Endothelial cell of umbilical vein (primary cell): ENCODE results near the gene PAK6. TPM values are rescaled to one million over a fixed set of nuclear protein-coding genes. Genes with fewer than 3 reads are reported as not detected.

Source experiments
- BruUV-seq: library from RNA; stranded (reverse); fragments of 400-500 nt; replicated peaks from 2 replicates; lab custom pipeline; 2021; lab: Mats Ljungman, UMichigan
- CTCF ChIA-PET: fragments of 300-600, 350-600 bp; sonication (Branson Sonifier 250); formaldehyde crosslinking; loops from one replicate; lab custom pipeline; 2021; ENCODE audit warnings: antibody characterized with exemption, inconsistent platforms; lab: Charles Lee
- POLR2A ChIA-PET: fragments of 300-600, 350-600 bp; sonication (Branson Sonifier 250); formaldehyde crosslinking; loops from one replicate; lab custom pipeline; 2021; ENCODE audit warnings: antibody characterized with exemption, inconsistent platforms; lab: Charles Lee
- DNase-seq: peaks from one replicate; pipeline ENCODE4 v3.0.0-alpha.2; 2011; ENCODE audit warnings: low read depth, low spot score
- FAIRE-seq: peaks from 2 replicates; lab custom pipeline; 2011; peaks lifted over from hg19 to GRCh38; lab: Jason Lieb, UNC
- H2AFZ ChIP-seq: 2 replicates; pipeline ENCODE4 v1.6.0; 2012; ENCODE audit warnings: low read depth, low read length, control low read depth, inconsistent platforms
- H3K27ac ChIP-seq: 2 replicates; pipeline ENCODE4 v1.5.1; 2011; ENCODE audit warnings: low read depth, mild to moderate bottlenecking, control low read depth, low read length, moderate library complexity; ENCODE audit not compliant: insufficient read depth
- H3K27me3 ChIP-seq, 2 experiments: 2 replicates each; pipeline versions ENCODE4 v1.6.0 to v1.6.1; 2011; ENCODE audit warnings: low read length in 2 of 2, mixed read lengths in 1 of 2; ENCODE audit not compliant: control insufficient read depth in 2 of 2, insufficient read depth in 2 of 2
- H3K36me3 ChIP-seq, 2 experiments: 2 replicates in 1 of 2; 3 replicates in 1 of 2; pipeline ENCODE4 v1.5.1; 2011; ENCODE audit warnings: low read length in 2 of 2, mild to moderate bottlenecking in 1 of 2, moderate library complexity in 1 of 2; ENCODE audit not compliant: control insufficient read depth in 2 of 2, insufficient read depth in 2 of 2; ENCODE audit errors: extremely low read depth in 1 of 2
- H3K4me1 ChIP-seq: 3 replicates; pipeline ENCODE4 v1.5.1; 2011; ENCODE audit warnings: mild to moderate bottlenecking, low read length; ENCODE audit not compliant: control insufficient read depth, insufficient read depth; ENCODE audit errors: extremely low read depth
- H3K4me2 ChIP-seq: 2 replicates; pipeline ENCODE4 v1.6.1; 2011; ENCODE audit warnings: low read length, control low read depth, mixed read lengths; ENCODE audit not compliant: insufficient read depth
- H3K4me3 ChIP-seq, 3 experiments: fragments of 200-600 bp in 1 of 3; sonication (generic), shearing (Covaris generic) in 1 of 3; replicated peaks in 1 of 3; 2 replicates each; pipeline ENCODE4 v1.5.1; 2011 to 2016; ENCODE audit warnings: control low read depth in 3 of 3, low read length in 3 of 3, mild to moderate bottlenecking in 2 of 3, inconsistent platforms in 1 of 3, low read depth in 1 of 3, moderate library complexity in 1 of 3; ENCODE audit not compliant: insufficient read depth in 1 of 3
- H3K79me2 ChIP-seq: 2 replicates; pipeline ENCODE4 v1.6.0; 2012; ENCODE audit warnings: low read length, inconsistent platforms; ENCODE audit not compliant: control insufficient read depth, insufficient read depth
- H3K9ac ChIP-seq: replicated peaks from 2 replicates; pipeline ENCODE3; 2011; ENCODE audit warnings: low read length, control low read depth; ENCODE audit not compliant: insufficient read depth; ENCODE audit errors: extremely low read depth
- H3K9me1 ChIP-seq: replicated peaks from 3 replicates; pipeline ENCODE4 v1.6.0; 2011; ENCODE audit warnings: mild to moderate bottlenecking, low read length; ENCODE audit not compliant: control insufficient read depth, insufficient read depth; ENCODE audit errors: extremely low read depth
- H3K9me3 ChIP-seq: replicated peaks from 2 replicates; pipeline ENCODE4 v1.5.1; 2012; ENCODE audit warnings: low read length, inconsistent platforms; ENCODE audit not compliant: control insufficient read depth, insufficient read depth
- H4K20me1 ChIP-seq: replicated peaks from 2 replicates; pipeline ENCODE3; 2011; ENCODE audit warnings: mild to moderate bottlenecking, low read length; ENCODE audit not compliant: control insufficient read depth, insufficient read depth; ENCODE audit errors: extremely low read depth
- EZH2 ChIP-seq: IDR thresholded peaks from 2 replicates; pipeline ENCODE4 v1.6.1; 2012; ENCODE audit warnings: borderline replicate concordance, low read depth, mild to moderate bottlenecking, moderate library complexity, low read length, inconsistent platforms; ENCODE audit not compliant: severe bottlenecking
- FOS ChIP-seq: IDR thresholded peaks from 2 replicates; pipeline ENCODE4 v1.6.1; 2011; ENCODE audit warnings: mild to moderate bottlenecking, low read length, moderate library complexity, borderline replicate concordance; ENCODE audit not compliant: insufficient read depth
- GATA2 ChIP-seq: IDR thresholded peaks from 2 replicates; pipeline ENCODE4 v1.7.0; 2011; ENCODE audit warnings: low read depth, mild to moderate bottlenecking, moderate library complexity, mixed read lengths, low read length; ENCODE audit not compliant: insufficient read length, insufficient read depth
- JUN ChIP-seq: IDR thresholded peaks from 2 replicates; pipeline ENCODE4 v1.6.1; 2011; ENCODE audit warnings: borderline replicate concordance, low read depth; ENCODE audit not compliant: insufficient read length, insufficient read depth
- MYC ChIP-seq: IDR thresholded peaks from one replicate; pipeline ENCODE4 v1.6.1; 2011; ENCODE audit warnings: mild to moderate bottlenecking, low read depth, low read length
- POLR2A ChIP-seq: IDR thresholded peaks from 2 replicates; pipeline ENCODE4 v1.6.1; 2012; ENCODE audit warnings: low read depth, mild to moderate bottlenecking, control low read depth, low read length
- POLR2AphosphoS5 ChIP-seq: IDR thresholded peaks from 2 replicates; pipeline ENCODE4 v1.6.1; 2012; ENCODE audit warnings: low read depth, mild to moderate bottlenecking, control low read depth, low read length, moderate library complexity; ENCODE audit not compliant: insufficient read depth
- dilution Hi-C: fragments of 300-500 bp; cut with MboI; formaldehyde crosslinking; loops from one replicate; pipeline ENCODE4 v1.15.0; 2019; ENCODE audit warnings: low sequenced_read_pairs; ENCODE audit not compliant: extremely low pct_ligation_motif_present
- intact Hi-C: fragments of 100-400 bp; cut with micrococcal nuclease; formaldehyde crosslinking; loops from one replicate; pipeline ENCODE4 v1.10.0; 2022
- polyA plus RNA-seq, 4 experiments: library from polyadenylated mRNA; depleted of rRNA in 3 of 4; stranded (reverse) in 3 of 4; unstranded in 1 of 4; fragments of >200 nt; gene quantifications; 2 replicates each; pipeline versions ENCODE4 v1.2.1 to v1.2.3, GENCODE V29; 2011 to 2012; ENCODE audit warnings: missing spikeins in 1 of 4
- total RNA-seq: library from RNA; stranded (reverse); gene quantifications from 2 replicates; pipeline ENCODE4 v1.2.3, GENCODE V29; 2021
- TF ChIP-seq, protein P1 (sequence below), 2 donors: IDR thresholded peaks; 1 replicate in 1 of 2; 2 replicates in 1 of 2; pipeline ENCODE4 v1.5.1; 2011; ENCODE audit warnings: low read length in 2 of 2, mild to moderate bottlenecking in 2 of 2, moderate library complexity in 2 of 2, control low read depth in 1 of 2, inconsistent platforms in 1 of 2, low read depth in 1 of 2; ENCODE audit not compliant: insufficient read depth in 1 of 2; ENCODE audit errors: extremely low read depth in 1 of 2
- TF ChIP-seq, protein P2 (sequence below): IDR thresholded peaks from 2 replicates; pipeline ENCODE4 v1.6.1; 2011; ENCODE audit not compliant: insufficient read depth, insufficient read length

Gene PAK6
- total and polyA plus RNA-seq, 2 donors (not counting 3 experiments of a cell fraction or from before 2014, with no cell fraction given): not detected

DNA sequence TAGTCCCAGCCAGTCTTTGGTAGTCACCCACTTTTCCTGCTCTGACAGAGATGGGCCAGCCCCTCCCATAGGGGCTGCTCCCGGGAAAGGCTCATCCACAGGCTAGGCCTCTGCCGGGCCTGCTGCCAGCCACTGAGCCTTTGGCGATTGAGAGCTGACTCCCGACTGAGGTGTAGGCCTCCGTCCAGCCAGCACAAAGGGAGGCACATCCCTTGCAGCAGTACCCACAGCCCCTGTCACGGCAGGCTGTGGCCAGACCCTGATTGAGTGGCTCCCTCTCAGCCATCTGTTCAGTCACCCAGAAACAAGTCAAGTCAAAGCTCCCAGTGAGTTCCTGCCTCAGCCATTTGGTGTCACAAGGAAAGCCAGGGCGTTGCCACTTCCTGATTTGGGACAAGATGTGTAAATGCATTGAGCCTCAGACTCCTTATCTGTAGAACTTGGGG lies 6.2 kb upstream of the PAK6 start:
- no peak overlapping the region for H3K27ac ChIP-seq
- no peak overlapping the region for H2AFZ ChIP-seq
- intact Hi-C loops: no loop called here
- no peak for FAIRE-seq
- dilution Hi-C loops: no loop called here
- DNase-seq: no peak
- no peaks in the 10 kb centered on the region for H3K79me2 ChIP-seq
- H3K4me3 ChIP-seq: no peak overlapping the region
- no peak for TF ChIP-seq GATA2
- TF ChIP-seq FOS: no peak
- no peak for TF ChIP-seq MYC
- TF ChIP-seq POLR2AphosphoS5: no peak
- no peak for TF ChIP-seq JUN
- TF ChIP-seq, protein P1, sequence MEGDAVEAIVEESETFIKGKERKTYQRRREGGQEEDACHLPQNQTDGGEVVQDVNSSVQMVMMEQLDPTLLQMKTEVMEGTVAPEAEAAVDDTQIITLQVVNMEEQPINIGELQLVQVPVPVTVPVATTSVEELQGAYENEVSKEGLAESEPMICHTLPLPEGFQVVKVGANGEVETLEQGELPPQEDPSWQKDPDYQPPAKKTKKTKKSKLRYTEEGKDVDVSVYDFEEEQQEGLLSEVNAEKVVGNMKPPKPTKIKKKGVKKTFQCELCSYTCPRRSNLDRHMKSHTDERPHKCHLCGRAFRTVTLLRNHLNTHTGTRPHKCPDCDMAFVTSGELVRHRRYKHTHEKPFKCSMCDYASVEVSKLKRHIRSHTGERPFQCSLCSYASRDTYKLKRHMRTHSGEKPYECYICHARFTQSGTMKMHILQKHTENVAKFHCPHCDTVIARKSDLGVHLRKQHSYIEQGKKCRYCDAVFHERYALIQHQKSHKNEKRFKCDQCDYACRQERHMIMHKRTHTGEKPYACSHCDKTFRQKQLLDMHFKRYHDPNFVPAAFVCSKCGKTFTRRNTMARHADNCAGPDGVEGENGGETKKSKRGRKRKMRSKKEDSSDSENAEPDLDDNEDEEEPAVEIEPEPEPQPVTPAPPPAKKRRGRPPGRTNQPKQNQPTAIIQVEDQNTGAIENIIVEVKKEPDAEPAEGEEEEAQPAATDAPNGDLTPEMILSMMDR (IDR thresholded peaks at IDR 0.05; ENCODE audit: extremely low read depth in 1 of 2, insufficient read depth in 1 of 2, low read depth in 1 of 2, low read length in 2 of 2): no peak
- no peak for TF ChIP-seq POLR2A
- TF ChIP-seq, protein P2, sequence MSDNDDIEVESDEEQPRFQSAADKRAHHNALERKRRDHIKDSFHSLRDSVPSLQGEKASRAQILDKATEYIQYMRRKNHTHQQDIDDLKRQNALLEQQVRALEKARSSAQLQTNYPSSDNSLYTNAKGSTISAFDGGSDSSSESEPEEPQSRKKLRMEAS: no peak
- TF ChIP-seq EZH2: no peak
- no peak overlapping the region for H3K9ac ChIP-seq
- no peaks in the 10 kb centered on the region for H3K27me3 ChIP-seq
- no peaks in the 10 kb centered on the region for H4K20me1 ChIP-seq
- no peaks in the 10 kb centered on the region for H3K9me1 ChIP-seq
- POLR2A ChIA-PET: no interaction called here
- H3K4me1 ChIP-seq: no peaks in the 10 kb centered on the region
- H3K4me2 ChIP-seq: no peak overlapping the region
- CTCF ChIA-PET: interaction anchor here (1.0 to 1.7 kb wide), 2 partner anchors 42 to 47 kb away, joined by 3 to 8 read pairs; no protein-coding TSS in a partner anchor
- no peaks in the 10 kb centered on the region for H3K9me3 ChIP-seq
- no TSS peak for BruUV-seq
- peaks cover 0 to 5% of the 10 kb centered on the region in 2 experiments for H3K36me3 ChIP-seq
